ENCODE results near the gene SORCS2.

The SORCS2 gene

GRCh38 chr4:7675136-7675535 lies 482.8 kb downstream of the SORCS2 start:
- no peak overlapping the region for H3K4me3 ChIP-seq (replicated peaks; ENCODE audit: low read depth, low read length)
- no peaks in the 10 kb centered on the region for H3K36me3 ChIP-seq (ENCODE audit: control insufficient read depth, insufficient read depth, low read length)
- TF ChIP-seq CTCF (IDR thresholded peaks at IDR 0.05; ENCODE audit: insufficient read depth, low read length, poor library complexity, severe bottlenecking): no peak
- no peak for DNase-seq (ENCODE audit: extremely low read depth, insufficient read length)
- H3K27me3 ChIP-seq (replicated peaks; ENCODE audit: control insufficient read depth, insufficient read depth, low read length): no peaks in the 10 kb centered on the region; the same call in 1 of the 2 replicates

- Histone ChIP-seq H3K36me3 (ENCODE audit: control insufficient read depth, insufficient read depth, low read length) (no peaks in the 10 kb centered on the region), H3K27me3 (replicated peaks; ENCODE audit: control insufficient read depth, insufficient read depth, low read length) (no peaks in the 10 kb centered on the region; the same call in 1 of the 2 replicates), H3K4me3 (replicated peaks; ENCODE audit: low read depth, low read length) (no peak overlapping the region)
- no peak for TF ChIP-seq CTCF (IDR thresholded peaks at IDR 0.05; ENCODE audit: insufficient read depth, low read length, poor library complexity, severe bottlenecking)
- no peak for DNase-seq (ENCODE audit: extremely low read depth, insufficient read length)
Measured at GRCh38 chr4:7675612-7676320, 483.4 kb downstream of the SORCS2 start.

DNA sequence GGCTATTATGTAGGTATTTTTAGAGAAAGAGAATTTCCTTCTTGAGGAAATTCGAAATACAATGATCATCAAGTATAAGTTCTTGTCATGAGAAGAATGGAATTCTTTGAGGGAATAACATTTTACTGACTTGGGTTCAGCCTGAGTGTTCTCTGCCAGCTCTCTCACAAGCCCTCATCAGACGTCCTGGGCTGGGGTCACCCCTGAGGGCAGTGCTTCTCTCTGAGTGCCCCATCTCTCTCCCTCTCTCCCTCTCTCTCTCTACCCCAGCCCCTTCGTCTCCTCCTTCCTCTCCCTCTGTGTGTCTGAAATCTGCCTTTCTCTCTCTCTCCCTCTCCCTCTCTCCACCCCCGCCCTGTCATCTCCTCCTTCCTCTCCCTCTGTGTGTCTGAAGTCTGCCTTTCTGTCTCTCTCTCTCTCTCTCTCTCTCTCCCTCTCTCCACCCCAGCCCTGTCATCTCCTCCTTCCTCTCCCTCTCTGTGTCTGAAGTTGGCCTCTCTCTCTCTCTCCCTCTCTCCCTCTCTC lies 484.1 kb downstream of the SORCS2 start:
- no peak for DNase-seq (ENCODE audit: extremely low read depth, insufficient read length)
- H3K27me3 ChIP-seq (replicated peaks; ENCODE audit: control insufficient read depth, insufficient read depth, low read length): peaks cover 1% of the 10 kb centered on the region
- H3K36me3 ChIP-seq (ENCODE audit: control insufficient read depth, insufficient read depth, low read length): no peaks in the 10 kb centered on the region
- no peak for TF ChIP-seq CTCF (IDR thresholded peaks at IDR 0.05; ENCODE audit: insufficient read depth, low read length, poor library complexity, severe bottlenecking)
- H3K4me3 ChIP-seq (replicated peaks; ENCODE audit: low read depth, low read length): no peak overlapping the region

- H3K27me3 ChIP-seq (replicated peaks; ENCODE audit: control insufficient read depth, insufficient read depth, low read length): peaks cover 3% of the 10 kb centered on the region
- no peak for DNase-seq (ENCODE audit: extremely low read depth, insufficient read length)
- TF ChIP-seq CTCF (IDR thresholded peaks at IDR 0.05; ENCODE audit: insufficient read depth, low read length, poor library complexity, severe bottlenecking): no peak
- no peak overlapping the region for H3K4me3 ChIP-seq (replicated peaks; ENCODE audit: low read depth, low read length)
- no peaks in the 10 kb centered on the region for H3K36me3 ChIP-seq (ENCODE audit: control insufficient read depth, insufficient read depth, low read length)
Measured at GRCh38 chr4:7677086-7677485, 484.7 kb downstream of the SORCS2 start.

DNA sequence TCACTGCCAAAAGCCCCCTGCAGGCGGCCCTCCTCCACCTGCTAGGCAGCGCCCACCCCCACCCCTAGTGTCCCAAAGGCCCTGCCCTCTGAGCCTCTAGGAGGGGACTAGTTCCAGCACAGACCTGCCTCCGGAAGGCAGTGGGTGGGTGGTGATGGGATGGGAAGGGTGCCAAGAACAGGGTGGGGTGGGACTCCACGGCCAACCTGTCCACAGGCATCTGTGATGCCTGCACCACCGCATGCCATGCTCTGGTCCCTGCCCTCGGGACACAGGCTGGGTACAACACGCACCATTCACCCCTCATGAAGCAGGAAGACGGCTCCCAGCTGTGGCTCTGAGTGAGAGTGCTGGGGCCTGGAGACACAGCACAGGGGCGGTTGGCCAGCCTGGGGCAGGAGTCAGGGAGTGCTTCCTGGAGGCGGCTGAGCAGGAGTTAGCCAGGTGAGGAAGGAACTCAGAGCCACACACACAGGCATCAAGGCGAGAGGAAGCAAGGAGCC lies 485.5 kb downstream of the SORCS2 start:
- no peak for DNase-seq (ENCODE audit: extremely low read depth, insufficient read length)
- peaks cover 3% of the 10 kb centered on the region for H3K27me3 ChIP-seq (replicated peaks; ENCODE audit: control insufficient read depth, insufficient read depth, low read length)

More for the DNA sequence above, 485.5 kb downstream of the SORCS2 start:
- no peaks in the 10 kb centered on the region for H3K36me3 ChIP-seq (ENCODE audit: control insufficient read depth, insufficient read depth, low read length)
- TF ChIP-seq CTCF (IDR thresholded peaks at IDR 0.05; ENCODE audit: insufficient read depth, low read length, poor library complexity, severe bottlenecking): no peak
- no peak overlapping the region for H3K4me3 ChIP-seq (replicated peaks; ENCODE audit: low read depth, low read length)

All from GM06990 (cell line).